Natural killer cell (primary cell): ENCODE results near the gene PALLD. TPM values are rescaled to one million over a fixed set of nuclear protein-coding genes. Genes with fewer than 3 reads are reported as not detected.

Source experiments
- ATAC-seq, 3 donors: fragments of 150-1000 bp in 2 of 3; fragments of 200-7000 bp in 1 of 3; cut with Tn5 transposase; 1 replicate in 1 of 3; 2 replicates in 2 of 3; pipeline ENCODE4 v1.10.0; 2021; ENCODE audit warnings: mild to moderate bottlenecking in 2 of 3, moderate library complexity in 2 of 3
- DNase-seq, 2 donors: peaks; one replicate each; pipeline versions ENCODE4 v3.0.0 to v3.0.0-alpha.2; 2013 to 2021; ENCODE audit warnings: mixed read lengths in 1 of 2
- H3K27ac ChIP-seq: one replicate; pipeline ENCODE4 v1.5.1; 2013; ENCODE audit warnings: mild to moderate bottlenecking, low read length
- H3K27me3 ChIP-seq: one replicate; pipeline ENCODE4 v1.6.1; 2013; ENCODE audit warnings: low read length; ENCODE audit not compliant: control insufficient read depth, insufficient read depth
- H3K36me3 ChIP-seq: one replicate; pipeline ENCODE4 v1.6.1; 2013; ENCODE audit warnings: low read length; ENCODE audit not compliant: control insufficient read depth, insufficient read depth
- H3K4me1 ChIP-seq: one replicate; pipeline ENCODE4 v1.6.1; 2013; ENCODE audit warnings: low read length; ENCODE audit not compliant: control insufficient read depth, insufficient read depth
- H3K4me3 ChIP-seq: one replicate; pipeline ENCODE4 v1.5.1; 2013; ENCODE audit warnings: low read length
- H3K9me3 ChIP-seq: one replicate; pipeline ENCODE4 v1.6.1; 2013; ENCODE audit warnings: low read length; ENCODE audit not compliant: control insufficient read depth, insufficient read depth
- H3K27ac Mint-ChIP-seq, 2 donors: one replicate each; pipeline ENCODE4 v1.8.0; 2022; ENCODE audit warnings: mild to moderate bottlenecking in 2 of 2, mixed read lengths in 2 of 2, moderate library complexity in 1 of 2
- H3K27me3 Mint-ChIP-seq, 2 donors: one replicate each; pipeline ENCODE4 v1.8.0; 2022; ENCODE audit warnings: low read depth in 2 of 2, mixed read lengths in 2 of 2
- H3K36me3 Mint-ChIP-seq: one replicate; pipeline ENCODE4 v1.8.0; 2022; ENCODE audit warnings: mixed read lengths
- H3K4me1 Mint-ChIP-seq, 2 donors: one replicate each; pipeline ENCODE4 v1.8.0; 2022; ENCODE audit warnings: mixed read lengths in 2 of 2
- H3K4me3 Mint-ChIP-seq: one replicate; pipeline ENCODE4 v1.8.0; 2022; ENCODE audit warnings: mild to moderate bottlenecking, moderate library complexity, mixed read lengths
- H3K9me3 Mint-ChIP-seq, 2 donors: one replicate each; pipeline ENCODE4 v1.8.0; 2022; ENCODE audit warnings: mixed read lengths in 2 of 2
- WGBS: methylation state at CpG from one replicate; pipeline ENCODE4 v1.1.7; 2013; ENCODE audit warnings: missing lambda C conversion rate; ENCODE audit not compliant: insufficient coverage; 5-methylcytosine and 5-hydroxymethylcytosine counted together
- intact Hi-C: fragments of 100-400 bp; cut with micrococcal nuclease; formaldehyde crosslinking; loops from one replicate; pipeline ENCODE4 v1.14.2; 2022
- total RNA-seq, 4 donors: library from RNA; stranded (reverse); fragments of 120-200 nt in 1 of 4; gene quantifications; one replicate each; pipeline versions ENCODE4 v1.2.3 to v1.2.4, GENCODE V29; 2013 to 2022
- TF ChIP-seq, protein P1 (sequence below): fragments of 200-600 bp; IDR thresholded peaks from one replicate; pipeline ENCODE4 v1.8.0; 2022; ENCODE audit warnings: antibody characterized with exemption

Gene PALLD
- total RNA-seq, 3 donors from 2014 or later (not counting 1 experiment from before 2014, with no cell fraction given), result 15.1 to 25.4 (median 22.8) TPM

DNA sequence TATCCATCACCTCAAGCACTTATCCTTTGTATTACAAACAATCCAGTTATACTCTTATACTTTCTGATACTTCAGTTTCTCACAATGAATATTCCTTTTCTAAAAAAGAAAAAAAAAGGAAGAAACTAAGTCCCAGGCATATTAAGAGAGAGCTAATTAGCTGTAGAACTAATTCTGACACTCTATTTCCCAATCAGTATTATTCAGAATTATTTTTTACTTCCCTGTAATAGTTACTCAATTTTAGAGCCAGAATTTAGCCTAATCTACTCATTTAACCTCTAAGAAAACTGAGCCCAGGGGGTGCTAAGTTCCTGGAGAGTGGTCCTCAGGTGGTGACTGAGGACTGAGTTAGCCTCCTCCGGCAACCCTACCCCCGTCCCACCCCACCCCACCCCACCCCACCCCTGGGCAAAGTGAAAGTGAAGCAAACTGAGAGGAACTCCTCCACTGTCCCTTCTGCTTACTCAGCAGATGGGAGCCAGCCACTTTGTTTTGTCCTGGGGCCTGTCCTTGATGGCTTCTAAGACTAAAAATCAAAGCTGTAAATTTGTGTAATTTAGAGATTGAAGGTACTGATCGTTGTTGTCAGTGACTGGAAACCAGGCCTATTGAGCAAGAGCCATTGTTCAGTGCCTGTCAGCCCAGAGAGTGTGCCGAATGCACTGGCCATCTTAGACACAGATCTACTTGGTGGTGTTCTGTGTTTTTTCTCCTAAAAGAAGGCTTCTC lies 351.1 kb downstream of the PALLD start:
- TF ChIP-seq, protein P1, sequence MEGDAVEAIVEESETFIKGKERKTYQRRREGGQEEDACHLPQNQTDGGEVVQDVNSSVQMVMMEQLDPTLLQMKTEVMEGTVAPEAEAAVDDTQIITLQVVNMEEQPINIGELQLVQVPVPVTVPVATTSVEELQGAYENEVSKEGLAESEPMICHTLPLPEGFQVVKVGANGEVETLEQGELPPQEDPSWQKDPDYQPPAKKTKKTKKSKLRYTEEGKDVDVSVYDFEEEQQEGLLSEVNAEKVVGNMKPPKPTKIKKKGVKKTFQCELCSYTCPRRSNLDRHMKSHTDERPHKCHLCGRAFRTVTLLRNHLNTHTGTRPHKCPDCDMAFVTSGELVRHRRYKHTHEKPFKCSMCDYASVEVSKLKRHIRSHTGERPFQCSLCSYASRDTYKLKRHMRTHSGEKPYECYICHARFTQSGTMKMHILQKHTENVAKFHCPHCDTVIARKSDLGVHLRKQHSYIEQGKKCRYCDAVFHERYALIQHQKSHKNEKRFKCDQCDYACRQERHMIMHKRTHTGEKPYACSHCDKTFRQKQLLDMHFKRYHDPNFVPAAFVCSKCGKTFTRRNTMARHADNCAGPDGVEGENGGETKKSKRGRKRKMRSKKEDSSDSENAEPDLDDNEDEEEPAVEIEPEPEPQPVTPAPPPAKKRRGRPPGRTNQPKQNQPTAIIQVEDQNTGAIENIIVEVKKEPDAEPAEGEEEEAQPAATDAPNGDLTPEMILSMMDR, result no peak
- Histone ChIP-seq H3K27me3 (no peaks in the 10 kb centered on the region), H3K36me3 (no peaks in the 10 kb centered on the region), H3K4me3 (no peak overlapping the region), H3K9me3 (no peaks in the 10 kb centered on the region), H3K27ac (no peak overlapping the region), H3K4me1 (no peaks in the 10 kb centered on the region)
- peak overlapping the region in 1 of 2 donors; percentile 49 for H3K27ac Mint-ChIP-seq
- no peaks in the 10 kb centered on the region for H3K9me3 Mint-ChIP-seq
- WGBS, result 42% methylated on average over 2 of the region's 4 CpGs
- no peak overlapping the region for H3K4me3 Mint-ChIP-seq
- peaks cover 3 to 9% of the 10 kb centered on the region in 2 donors for H3K27me3 Mint-ChIP-seq
- H3K4me1 Mint-ChIP-seq, result peaks cover under 1 to 13% of the 10 kb centered on the region in 2 donors
- DNase-seq (no peak), ATAC-seq (peak in 2 of 3 donors; percentile 49 to 52)
- intact Hi-C loops, result no loop called here
- H3K36me3 Mint-ChIP-seq, result no peaks in the 10 kb centered on the region

DNA sequence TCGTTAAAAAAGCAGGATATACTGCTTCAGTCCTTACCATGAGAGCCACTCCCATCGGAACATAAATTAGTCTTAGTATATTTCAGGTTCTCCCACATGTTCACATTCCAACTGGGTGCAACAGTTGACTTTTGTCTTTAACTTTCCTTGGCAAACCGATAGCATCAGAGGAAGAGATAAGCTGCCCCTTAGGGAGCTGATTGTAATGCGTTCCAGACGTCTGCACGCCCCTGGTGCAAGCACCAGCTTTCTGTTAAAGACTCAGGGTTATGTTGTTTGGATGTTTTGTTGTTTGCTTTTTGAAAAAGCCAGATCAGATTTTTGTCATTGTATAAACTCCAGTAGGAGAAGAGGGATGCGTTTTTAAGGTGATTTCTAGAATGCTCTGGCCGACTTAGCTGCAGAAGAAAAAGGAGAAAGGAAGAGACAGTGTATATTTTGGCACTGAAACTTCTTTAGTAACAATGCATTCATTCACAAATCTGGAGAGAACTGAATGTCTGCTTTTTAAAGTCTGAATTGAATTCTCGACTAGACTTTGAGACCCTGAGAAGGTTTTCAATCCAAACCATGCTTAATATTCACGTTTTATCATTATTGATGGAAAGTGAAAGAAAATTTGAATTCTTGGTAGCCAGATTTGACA lies 352.3 kb downstream of the PALLD start:
- ATAC-seq (no peak), DNase-seq (no peak)
- no peaks in the 10 kb centered on the region for H3K36me3 Mint-ChIP-seq
- Histone ChIP-seq H3K4me3 (no peak overlapping the region), H3K36me3 (no peaks in the 10 kb centered on the region), H3K27me3 (no peaks in the 10 kb centered on the region), H3K27ac (no peak overlapping the region), H3K4me1 (peaks cover 7% of the 10 kb centered on the region), H3K9me3 (no peaks in the 10 kb centered on the region)
- intact Hi-C loops, result no loop called here
- TF ChIP-seq, protein P1, result no peak
- H3K9me3 Mint-ChIP-seq, result no peaks in the 10 kb centered on the region
- H3K27ac Mint-ChIP-seq, result peak overlapping the region in 1 of 2 donors; percentile 23
- H3K4me3 Mint-ChIP-seq, result no peak overlapping the region
- H3K4me1 Mint-ChIP-seq, result peaks cover 9 to 25% of the 10 kb centered on the region in 2 donors
- peaks cover 3 to 9% of the 10 kb centered on the region in 2 donors for H3K27me3 Mint-ChIP-seq
- WGBS, result 64% methylated on average over 8 of the region's 10 CpGs

DNA sequence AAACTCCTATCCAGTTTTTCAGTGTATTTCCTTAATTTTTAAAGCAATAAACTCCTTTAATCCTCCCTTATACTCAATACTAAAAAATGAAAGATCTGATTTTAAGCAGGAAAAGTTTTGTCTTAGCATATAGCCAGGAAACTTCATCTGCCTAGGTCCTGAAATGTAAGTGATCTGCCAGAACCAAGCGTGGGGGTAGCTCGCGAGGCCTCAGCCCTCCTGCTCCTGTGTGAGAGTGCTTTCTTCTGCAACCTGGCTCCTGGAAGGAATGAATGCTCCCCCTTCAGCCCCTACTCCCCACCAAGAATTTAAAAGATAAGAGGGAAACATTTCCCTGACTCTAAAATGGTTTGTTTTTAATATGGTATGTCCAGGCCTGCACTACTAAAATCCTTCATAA lies 353.1 kb downstream of the PALLD start:
- Histone ChIP-seq H3K36me3 (no peaks in the 10 kb centered on the region), H3K4me1 (peaks cover 7% of the 10 kb centered on the region), H3K27me3 (no peaks in the 10 kb centered on the region), H3K4me3 (no peak overlapping the region), H3K9me3 (no peaks in the 10 kb centered on the region), H3K27ac (no peak overlapping the region)
- DNase-seq (no peak), ATAC-seq (no peak)
- no peaks in the 10 kb centered on the region for H3K36me3 Mint-ChIP-seq
- H3K27me3 Mint-ChIP-seq, result peaks cover 0 to 3% of the 10 kb centered on the region in 2 donors
- H3K4me1 Mint-ChIP-seq, result peaks cover 9 to 26% of the 10 kb centered on the region in 2 donors
- intact Hi-C loops, result no loop called here
- no peak overlapping the region for H3K27ac Mint-ChIP-seq
- 94% methylated on average over 3 of the region's 3 CpGs for WGBS
- TF ChIP-seq, protein P1, result no peak
- no peak overlapping the region for H3K4me3 Mint-ChIP-seq
- H3K9me3 Mint-ChIP-seq, result no peaks in the 10 kb centered on the region
